Activated T-cell treated with anti-CD3 and anti-CD28 coated beads, Interleukin-2, amount 50 U/mL, for 4 hours (primary cell): ENCODE measurements around the gene KLF2. TPM values are rescaled to one million over a fixed set of nuclear protein-coding genes. Genes with fewer than 3 reads are reported as not detected.
A peak's percentile ranks its signal among the peaks of the same experiment; 100 is the strongest.
"Not testable (repeated sequence)": the region's sequence is repeated elsewhere in the genome, so short reads cannot be mapped to it uniquely, and the experiment has no call there.

Source experiments
- ATAC-seq, 2 donors: fragments of 200-7000 bp; cut with Tn5 transposase; one replicate each; pipeline ENCODE4 v1.10.0; 2021
- DNase-seq: peaks from one replicate; pipeline ENCODE4 v3.0.0-alpha.2; 2020
- H3K27me3 Mint-ChIP-seq: one replicate; pipeline ENCODE4 v1.8.0; 2021; ENCODE audit warnings: low read depth, mixed read lengths
- H3K36me3 Mint-ChIP-seq: one replicate; pipeline ENCODE4 v1.8.0; 2022; ENCODE audit warnings: mixed read lengths; ENCODE audit not compliant: insufficient read depth
- H3K4me1 Mint-ChIP-seq: one replicate; pipeline ENCODE4 v1.8.0; 2021; ENCODE audit warnings: low read depth, mixed read lengths
- H3K4me3 Mint-ChIP-seq: one replicate; pipeline ENCODE4 v1.8.0; 2021; ENCODE audit warnings: mild to moderate bottlenecking, moderate library complexity, mixed read lengths
- H3K9me3 Mint-ChIP-seq: one replicate; pipeline ENCODE4 v1.8.0; 2021; ENCODE audit warnings: mixed read lengths
- total RNA-seq, 3 donors: library from RNA; stranded (reverse); gene quantifications; one replicate each; pipeline ENCODE4 v1.2.1, GENCODE V29; 2021

Gene KLF2
- total RNA-seq, result 1 to 10 TPM; 1.4 to 2.5 (median 2.4) TPM

DNA sequence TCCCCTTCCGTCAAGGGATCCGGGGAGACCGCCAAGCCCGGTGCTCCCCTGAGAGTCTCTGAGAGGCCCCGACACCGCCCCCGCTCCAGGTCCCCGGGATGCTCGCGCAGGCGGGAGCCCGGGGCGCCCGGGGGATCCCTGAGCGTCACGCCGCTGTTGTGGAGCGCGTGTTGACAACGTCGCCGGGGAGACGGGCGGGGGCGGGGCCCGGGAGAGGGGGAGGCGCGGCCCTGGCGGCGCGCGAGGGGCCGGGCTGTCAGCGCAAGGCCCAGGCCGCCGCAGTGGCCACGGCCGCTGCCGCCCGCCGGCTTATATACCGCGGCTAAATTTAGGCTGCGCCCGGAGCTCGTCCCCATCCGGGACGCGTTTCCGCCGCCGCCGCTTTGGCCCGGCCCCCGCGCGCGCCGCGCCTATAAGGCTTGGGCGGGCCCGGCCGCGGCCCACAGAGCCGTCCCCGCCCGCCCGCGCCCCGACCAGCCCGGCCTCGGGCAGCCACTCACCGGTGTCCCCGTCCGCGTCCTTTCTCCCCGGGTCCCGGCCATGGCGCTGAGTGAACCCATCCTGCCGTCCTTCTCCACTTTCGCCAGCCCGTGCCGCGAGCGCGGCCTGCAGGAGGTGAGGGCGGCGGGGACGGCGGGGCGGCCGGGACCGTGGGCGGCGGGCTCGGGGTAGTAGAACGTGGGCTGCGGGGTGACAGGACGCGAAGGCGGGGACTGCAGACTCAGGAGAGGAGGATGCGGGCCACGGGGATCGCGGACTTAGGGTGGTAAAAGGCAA is at the start of gene KLF2:
TSS of gene KLF2 (plus strand) at position 443 of the 777 bp plus-strand sequence. CDS start at position 541, 98 bp downstream.
- Mint-ChIP-seq H3K36me3 (peaks cover 10% of the 10 kb centered on the region), H3K4me1 (peaks cover 51% of the 10 kb centered on the region), H3K27me3 (no peaks in the 10 kb centered on the region), H3K4me3 (peak within 1 kb of the TSS; percentile 33), H3K9me3 (no peaks in the 10 kb centered on the region)
- peak; percentile 86 for DNase-seq
- peak; percentile 65 to 66 for ATAC-seq

DNA sequence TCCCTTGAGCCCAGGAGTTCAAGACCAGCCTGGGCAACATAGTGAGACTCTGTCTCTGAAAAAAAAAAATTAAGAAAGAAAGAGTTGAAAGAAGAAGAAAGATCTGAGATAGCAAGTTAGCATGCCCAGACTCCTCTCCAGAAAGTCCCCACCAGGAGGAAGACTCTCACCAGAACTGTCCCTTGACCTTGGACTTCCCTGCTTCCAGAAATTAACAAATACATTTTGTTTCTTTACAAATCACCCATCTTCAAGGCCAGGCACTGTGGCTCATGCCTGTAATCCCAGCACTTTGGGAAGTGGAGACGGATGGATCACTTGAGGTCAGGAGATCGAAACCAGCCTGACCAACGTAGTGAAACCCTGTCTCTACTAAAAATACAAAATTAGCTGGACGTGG is 44.3 kb upstream of the KLF2 start:
- DNase-seq (no peak), ATAC-seq (no peak)
- H3K4me1 Mint-ChIP-seq, result peaks cover 30% of the 10 kb centered on the region
- H3K27me3 Mint-ChIP-seq, result no peaks in the 10 kb centered on the region
- H3K36me3 Mint-ChIP-seq, result no peaks in the 10 kb centered on the region
- H3K4me3 Mint-ChIP-seq, result no peak overlapping the region
- no peaks in the 10 kb centered on the region for H3K9me3 Mint-ChIP-seq

DNA sequence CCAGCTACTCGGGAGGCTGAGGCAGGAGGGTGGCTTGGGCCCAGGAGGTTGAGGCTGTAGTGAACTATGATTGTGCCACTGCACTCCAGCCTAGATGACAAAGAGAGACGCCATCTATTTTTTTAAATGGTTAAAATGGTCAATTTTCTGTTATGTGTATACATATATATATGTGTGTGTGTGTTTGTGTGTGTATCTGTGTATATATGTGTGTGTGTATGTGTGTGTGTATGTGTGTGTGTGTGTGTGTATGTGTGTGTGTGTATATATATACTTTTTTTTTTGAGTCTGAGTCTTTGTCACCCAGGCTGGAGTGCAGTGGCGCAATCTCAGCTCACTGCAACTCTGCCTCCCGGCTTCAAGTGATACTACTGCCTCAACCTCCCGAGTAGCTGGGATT is 42.9 kb upstream of the KLF2 start:
- H3K4me3 Mint-ChIP-seq, result no peak overlapping the region
- DNase-seq (no peak), ATAC-seq (no peak)
- H3K36me3 Mint-ChIP-seq, result no peaks in the 10 kb centered on the region
- peaks cover 37% of the 10 kb centered on the region for H3K4me1 Mint-ChIP-seq
- H3K27me3 Mint-ChIP-seq, result peaks cover under 1% of the 10 kb centered on the region
- no peaks in the 10 kb centered on the region for H3K9me3 Mint-ChIP-seq

DNA sequence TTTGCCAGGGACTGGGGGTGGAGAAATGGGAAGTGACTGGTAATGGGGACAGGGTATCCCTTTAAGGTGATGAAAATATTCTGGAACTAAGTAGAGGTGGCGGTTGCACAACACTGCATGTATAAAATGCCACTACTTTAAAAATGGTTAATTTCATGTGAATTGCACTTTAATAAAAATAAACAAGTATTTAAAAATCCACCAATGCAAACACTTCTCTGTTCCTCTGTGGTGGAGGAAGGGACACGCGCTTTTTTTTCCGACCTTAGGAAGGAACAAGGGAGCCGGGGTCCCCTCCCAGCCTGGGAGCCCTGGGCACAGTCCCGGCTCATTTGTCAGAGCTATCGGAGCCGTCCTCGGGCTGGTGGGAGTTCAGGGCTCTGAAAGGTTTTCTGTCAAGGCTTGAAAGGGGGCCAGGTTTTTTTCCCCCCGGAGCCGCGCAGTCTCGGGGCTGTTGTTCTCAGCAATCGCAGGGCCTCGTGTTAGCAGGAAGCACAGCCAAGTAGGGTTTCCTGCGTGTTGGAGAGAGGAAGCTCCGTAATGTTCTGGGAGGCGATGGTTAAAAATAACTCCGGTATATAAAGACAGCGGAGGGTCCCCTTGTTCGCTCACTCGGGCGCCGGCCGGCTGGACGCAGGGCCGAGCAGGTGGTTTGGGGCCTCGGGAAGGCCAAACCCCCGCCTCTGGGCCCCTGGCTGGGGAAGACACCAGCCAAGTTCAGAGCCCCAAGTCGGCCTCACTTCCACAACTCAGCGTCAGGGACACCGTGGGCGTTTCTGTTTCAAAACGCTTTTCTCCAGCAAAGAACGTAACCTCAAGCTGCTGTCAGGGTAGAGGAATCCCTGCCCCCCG is 41.2 kb upstream of the KLF2 start:
- Mint-ChIP-seq H3K9me3 (no peaks in the 10 kb centered on the region), H3K27me3 (peaks cover 3% of the 10 kb centered on the region), H3K4me1 (peaks cover 40% of the 10 kb centered on the region), H3K36me3 (no peaks in the 10 kb centered on the region), H3K4me3 (peak overlapping the region; percentile 66)
- ATAC-seq (peak; percentile 93 to 94), DNase-seq (peak; percentile 68)

GRCh38 chr19:16284505-16284904 is 40.1 kb upstream of the KLF2 start:
- Mint-ChIP-seq H3K9me3 (no peaks in the 10 kb centered on the region), H3K36me3 (no peaks in the 10 kb centered on the region), H3K27me3 (peaks cover 3% of the 10 kb centered on the region), H3K4me1 (peaks cover 39% of the 10 kb centered on the region), H3K4me3 (peak overlapping the region; percentile 16)
- ATAC-seq (no peak), DNase-seq (no peak)

DNA sequence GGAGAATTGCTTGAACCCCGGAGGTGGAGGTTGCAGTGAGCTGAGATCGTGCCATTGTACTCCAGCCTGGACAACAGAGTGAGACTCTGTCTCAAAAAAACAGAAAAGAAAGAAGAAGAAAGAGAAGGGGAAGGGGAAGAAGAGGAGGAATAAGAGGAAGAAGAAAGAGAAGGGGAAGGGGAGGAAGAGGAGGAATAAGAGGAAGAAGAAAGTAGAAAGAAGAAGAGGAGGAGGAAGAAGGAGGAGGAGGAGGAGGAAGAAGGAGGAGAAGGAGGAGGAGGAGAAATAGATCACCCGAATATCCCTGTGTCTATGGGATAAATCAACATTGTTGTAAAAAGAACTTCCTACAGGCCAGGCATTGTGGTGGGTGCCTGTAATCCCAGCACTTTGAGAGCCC is 39.5 kb upstream of the KLF2 start:
- H3K4me3 Mint-ChIP-seq, ATAC-seq, H3K9me3 Mint-ChIP-seq, H3K36me3 Mint-ChIP-seq, DNase-seq, H3K27me3 Mint-ChIP-seq: not testable (repeated sequence)
- H3K4me1 Mint-ChIP-seq, result peaks cover 40% of the 10 kb centered on the region

DNA sequence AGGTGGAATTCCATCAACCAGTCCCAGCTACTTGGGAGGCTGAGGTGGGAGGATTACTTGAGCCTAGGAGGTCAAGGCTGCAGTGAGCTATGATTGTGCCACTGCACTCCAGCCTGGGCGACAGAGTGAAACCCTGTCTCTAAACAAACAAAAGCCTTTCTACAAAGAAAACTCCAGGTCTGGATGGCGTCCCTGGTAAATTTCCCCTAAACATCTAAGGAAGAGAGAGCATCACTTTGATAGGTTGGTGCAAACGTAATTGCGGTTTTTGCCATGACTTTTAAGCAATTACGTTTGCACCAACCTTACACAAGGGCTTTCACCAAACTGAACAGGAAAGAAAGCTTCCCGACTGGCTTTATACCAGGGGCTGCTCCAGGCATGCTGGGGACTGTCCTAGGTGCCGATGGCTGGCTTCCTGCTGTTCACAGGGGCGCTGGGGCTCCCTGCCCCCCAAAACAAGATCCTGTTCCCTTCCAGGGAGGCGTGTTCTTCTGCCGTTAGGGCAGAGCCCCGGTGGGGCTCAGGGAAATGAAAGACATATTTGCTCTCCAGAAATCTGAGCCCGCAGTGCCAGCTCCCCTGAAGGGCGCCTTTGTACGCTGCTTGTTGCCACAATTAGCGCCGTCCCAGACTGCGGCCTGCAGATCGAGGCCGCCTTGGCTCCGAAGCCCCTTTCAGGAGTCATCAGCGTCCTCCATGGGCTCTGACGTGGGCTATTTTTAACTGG is 38.7 kb upstream of the KLF2 start:
- Mint-ChIP-seq H3K4me3 (no peak overlapping the region), H3K36me3 (no peaks in the 10 kb centered on the region), H3K27me3 (peaks cover 3% of the 10 kb centered on the region), H3K4me1 (peaks cover 40% of the 10 kb centered on the region), H3K9me3 (no peaks in the 10 kb centered on the region)
- no peak for DNase-seq
- no peak for ATAC-seq

GRCh38 chr19:16288544-16288943 is 36.1 kb upstream of the KLF2 start:
- H3K27me3 Mint-ChIP-seq, result peaks cover 5% of the 10 kb centered on the region
- no peaks in the 10 kb centered on the region for H3K9me3 Mint-ChIP-seq
- ATAC-seq (no peak), DNase-seq (no peak)
- no peak overlapping the region for H3K4me3 Mint-ChIP-seq
- no peaks in the 10 kb centered on the region for H3K36me3 Mint-ChIP-seq
- H3K4me1 Mint-ChIP-seq, result peaks cover 26% of the 10 kb centered on the region

DNA sequence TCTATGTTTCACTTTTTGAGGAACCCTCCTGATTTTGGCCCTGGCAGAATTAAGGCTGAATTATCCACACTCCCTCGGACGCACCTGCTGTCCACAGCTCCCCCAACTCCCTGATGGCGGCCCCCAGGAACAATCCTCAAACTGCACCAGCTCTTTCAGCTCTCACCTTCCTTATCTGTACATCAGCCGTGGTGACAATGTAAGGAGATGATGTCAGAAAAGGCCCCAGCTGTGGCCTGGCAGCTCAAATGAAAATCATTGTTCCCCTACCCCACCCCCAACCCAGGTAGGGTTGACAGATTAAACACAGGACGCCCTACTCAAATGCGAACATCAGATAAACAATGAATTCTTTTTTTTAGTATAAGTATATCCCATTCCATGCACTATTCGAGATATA is 35.0 kb upstream of the KLF2 start:
- no peaks in the 10 kb centered on the region for H3K9me3 Mint-ChIP-seq
- peaks cover 5% of the 10 kb centered on the region for H3K27me3 Mint-ChIP-seq
- ATAC-seq (no peak), DNase-seq (no peak)
- peaks cover 16% of the 10 kb centered on the region for H3K4me1 Mint-ChIP-seq
- no peak overlapping the region for H3K4me3 Mint-ChIP-seq
- no peaks in the 10 kb centered on the region for H3K36me3 Mint-ChIP-seq

DNA sequence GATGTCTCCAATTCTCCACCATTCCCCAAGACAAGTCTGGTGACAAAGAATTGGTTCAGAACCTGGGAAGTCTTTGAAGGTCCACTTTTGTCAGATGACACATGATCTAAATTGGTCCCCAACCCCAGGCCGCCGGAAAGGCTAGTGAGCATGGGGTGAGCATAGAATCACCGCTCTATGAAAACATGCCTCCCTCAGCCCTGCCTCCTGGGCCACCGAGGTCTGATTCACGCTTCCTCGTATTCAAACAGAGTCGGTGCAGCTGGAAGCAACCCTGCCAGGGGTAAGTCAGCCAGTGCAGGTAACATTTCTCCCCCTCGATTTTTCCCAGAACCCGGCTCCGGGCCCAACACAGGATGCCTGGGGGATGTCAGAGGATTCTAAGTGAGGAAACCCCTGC is 33.9 kb upstream of the KLF2 start:
- DNase-seq (no peak), ATAC-seq (no peak)
- Mint-ChIP-seq H3K4me1 (peaks cover 13% of the 10 kb centered on the region), H3K4me3 (no peak overlapping the region), H3K9me3 (no peaks in the 10 kb centered on the region), H3K27me3 (peaks cover 5% of the 10 kb centered on the region), H3K36me3 (no peaks in the 10 kb centered on the region)

- Mint-ChIP-seq H3K36me3 (no peaks in the 10 kb centered on the region), H3K4me1 (peaks cover 5% of the 10 kb centered on the region), H3K9me3 (no peaks in the 10 kb centered on the region), H3K27me3 (peaks cover 2% of the 10 kb centered on the region), H3K4me3 (no peak overlapping the region)
- DNase-seq, result no peak
- ATAC-seq, result no peak
These were observed 31.2 kb upstream of the KLF2 start for GRCh38 chr19:16293118-16294091.

DNA sequence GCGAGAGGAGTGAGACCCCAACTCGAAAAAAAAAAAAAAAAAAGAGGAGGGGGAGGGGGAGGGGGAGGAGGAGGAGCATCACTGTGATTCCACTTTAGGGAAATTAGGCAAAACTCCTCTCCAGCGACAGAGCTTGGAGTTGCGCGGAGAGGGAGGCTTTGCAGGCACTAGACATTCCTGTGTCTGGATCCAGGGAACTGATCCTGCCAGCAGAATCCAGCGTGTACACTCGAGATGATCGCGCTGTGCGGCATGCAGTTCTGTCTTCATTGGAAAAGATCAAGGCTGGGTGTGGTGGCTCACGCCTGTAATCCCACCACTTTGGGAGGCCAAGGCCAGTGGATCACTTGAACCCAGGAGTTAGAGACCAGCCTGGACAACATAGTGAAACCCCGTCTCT is 29.6 kb upstream of the KLF2 start:
- DNase-seq (no peak), ATAC-seq (no peak)
- Mint-ChIP-seq H3K36me3 (no peaks in the 10 kb centered on the region), H3K4me3 (no peak overlapping the region), H3K27me3 (peaks cover 2% of the 10 kb centered on the region), H3K9me3 (no peaks in the 10 kb centered on the region), H3K4me1 (no peaks in the 10 kb centered on the region)

- Mint-ChIP-seq H3K4me3 (no peak overlapping the region), H3K9me3 (no peaks in the 10 kb centered on the region), H3K36me3 (no peaks in the 10 kb centered on the region), H3K4me1 (no peaks in the 10 kb centered on the region), H3K27me3 (peaks cover 2% of the 10 kb centered on the region)
- no peak for DNase-seq
- ATAC-seq, result no peak
These were observed 27.9 kb upstream of the KLF2 start for GRCh38 chr19:16296713-16297112.
